Muscle layer of duodenum (tissue), 2 donors: Measurements from ENCODE around the gene CDK5RAP2.
"Not testable (repeated sequence)": the region's sequence is repeated elsewhere in the genome, so short reads cannot be mapped to it uniquely, and the experiment has no call there.

ENCODE experiments used
- H3K27ac ChIP-seq: one replicate; pipeline ENCODE4 v1.7.0; 2013; ENCODE audit warnings: mild to moderate bottlenecking, low read length
- H3K27me3 ChIP-seq: one replicate; pipeline ENCODE4 v1.7.0; 2013; ENCODE audit warnings: low read depth, mild to moderate bottlenecking, control low read depth, low read length
- H3K36me3 ChIP-seq, 2 donors: one replicate each; pipeline ENCODE4 v1.7.0; 2013; ENCODE audit warnings: low read length in 2 of 2, control low read depth in 1 of 2, mild to moderate bottlenecking in 1 of 2; ENCODE audit not compliant: insufficient read depth in 2 of 2, control insufficient read depth in 1 of 2
- H3K4me1 ChIP-seq, 2 donors: one replicate each; pipeline ENCODE4 v1.7.0; 2013; ENCODE audit warnings: low read length in 2 of 2, mild to moderate bottlenecking in 2 of 2, control low read depth in 1 of 2, moderate library complexity in 1 of 2; ENCODE audit not compliant: insufficient read depth in 2 of 2, control insufficient read depth in 1 of 2
- H3K4me3 ChIP-seq, 2 donors: one replicate each; pipeline ENCODE4 v1.7.0; 2013; ENCODE audit warnings: low read length in 2 of 2, low read depth in 1 of 2, mild to moderate bottlenecking in 1 of 2
- H3K9me3 ChIP-seq, 2 donors: one replicate each; pipeline ENCODE4 v1.7.0; 2013; ENCODE audit warnings: low read length in 2 of 2, control low read depth in 1 of 2, mild to moderate bottlenecking in 1 of 2; ENCODE audit not compliant: control insufficient read depth in 1 of 2
- donor health status: healthy.

Gene CDK5RAP2

DNA sequence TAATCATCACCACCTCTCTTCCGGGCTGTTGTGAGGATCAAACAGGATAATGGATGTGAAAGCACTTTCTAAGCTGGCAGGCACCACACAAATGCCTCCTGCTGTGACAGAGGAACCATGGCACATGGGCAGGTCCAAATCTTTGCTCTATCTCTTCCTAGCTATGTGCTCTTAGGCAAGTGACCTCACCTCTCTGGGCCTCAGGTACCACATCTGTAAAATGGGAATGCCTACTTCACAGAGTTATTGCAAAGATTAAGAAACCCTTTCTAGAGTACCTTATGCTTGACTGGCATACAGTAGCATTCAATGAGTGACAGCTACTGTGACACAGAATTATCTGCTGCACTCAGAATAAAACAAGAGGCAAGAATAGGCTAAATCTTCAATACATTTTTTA is 51.6 kb downstream of the CDK5RAP2 start:
- H3K4me3 ChIP-seq: no peak overlapping the region
- no peaks in the 10 kb centered on the region for H3K4me1 ChIP-seq
- no peak overlapping the region for H3K27ac ChIP-seq
- no peaks in the 10 kb centered on the region for H3K27me3 ChIP-seq
- H3K36me3 ChIP-seq: peaks cover 60 to 84% of the 10 kb centered on the region in 2 donors
- no peaks in the 10 kb centered on the region for H3K9me3 ChIP-seq

DNA sequence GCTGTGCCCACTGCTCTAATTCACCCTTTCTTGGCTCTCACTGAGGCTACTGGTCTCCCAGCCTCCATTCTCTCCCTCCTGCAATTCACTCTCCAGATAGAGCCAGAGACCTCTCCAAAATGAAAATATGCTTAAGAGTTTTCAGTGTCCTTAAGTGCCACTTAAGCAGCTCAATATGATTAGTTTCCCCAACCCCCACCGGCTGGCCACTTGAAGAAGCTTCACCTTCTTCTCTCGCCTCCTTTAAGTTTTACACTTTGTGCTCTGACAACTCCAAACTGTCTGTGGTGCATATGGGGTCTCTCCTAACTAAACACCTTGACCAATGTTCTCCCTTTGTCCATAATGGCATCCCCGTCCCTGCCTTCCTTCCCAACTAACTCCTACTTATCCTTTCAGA is 53.4 kb downstream of the CDK5RAP2 start:
- Histone ChIP-seq H3K4me1 (no peaks in the 10 kb centered on the region), H3K9me3 (no peaks in the 10 kb centered on the region), H3K36me3 (peaks cover 57 to 82% of the 10 kb centered on the region in 2 donors), H3K27ac (no peak overlapping the region), H3K27me3 (no peaks in the 10 kb centered on the region), H3K4me3 (no peak overlapping the region)

DNA sequence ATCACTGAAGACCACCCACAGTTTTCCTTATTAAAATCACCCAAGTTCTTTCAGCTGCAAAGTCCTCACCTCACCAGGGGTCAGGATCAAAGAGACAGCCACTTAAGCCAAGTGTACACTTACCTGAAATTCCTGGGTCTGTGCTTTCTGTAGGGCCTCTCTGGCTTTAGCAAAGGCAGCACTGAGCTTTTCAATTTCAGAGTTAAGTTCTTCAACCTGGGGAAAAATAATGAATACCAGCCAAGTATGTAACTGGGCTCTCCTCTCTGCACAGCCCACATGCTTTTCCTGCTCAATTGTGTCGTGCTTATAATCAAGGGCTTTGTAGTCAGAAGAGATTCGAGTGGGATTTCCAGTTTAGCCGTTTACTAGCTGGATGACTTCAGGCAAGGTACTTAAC is 55.1 kb downstream of the CDK5RAP2 start:
- no peak overlapping the region for H3K4me3 ChIP-seq
- H3K27me3 ChIP-seq: no peaks in the 10 kb centered on the region
- H3K4me1 ChIP-seq: no peaks in the 10 kb centered on the region
- H3K36me3 ChIP-seq: peaks cover 57 to 77% of the 10 kb centered on the region in 2 donors
- H3K27ac ChIP-seq: no peak overlapping the region
- no peaks in the 10 kb centered on the region for H3K9me3 ChIP-seq

DNA sequence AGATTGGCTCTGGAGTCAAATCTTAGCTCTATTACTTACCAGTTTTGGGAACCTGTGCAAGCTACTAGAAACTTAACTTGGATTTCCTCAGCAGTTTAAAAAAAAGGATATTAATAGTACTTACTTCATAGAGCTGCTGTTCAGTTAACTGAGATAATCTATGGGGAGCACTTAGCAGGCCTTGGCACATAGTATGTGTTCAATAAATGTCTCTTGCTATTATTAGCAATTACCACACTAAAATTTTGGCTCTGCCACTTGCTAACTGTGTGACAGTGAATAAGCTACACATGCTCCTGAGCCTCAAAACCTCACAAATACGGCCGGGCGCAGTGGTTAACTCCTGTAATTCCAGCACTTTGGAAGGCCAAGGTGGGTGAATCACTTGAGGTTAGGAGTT is 55.9 kb downstream of the CDK5RAP2 start:
- no peaks in the 10 kb centered on the region for H3K27me3 ChIP-seq
- no peaks in the 10 kb centered on the region for H3K4me1 ChIP-seq
- H3K4me3 ChIP-seq: no peak overlapping the region
- no peak overlapping the region for H3K27ac ChIP-seq
- H3K9me3 ChIP-seq: no peaks in the 10 kb centered on the region
- H3K36me3 ChIP-seq: peaks cover 49 to 73% of the 10 kb centered on the region in 2 donors

DNA sequence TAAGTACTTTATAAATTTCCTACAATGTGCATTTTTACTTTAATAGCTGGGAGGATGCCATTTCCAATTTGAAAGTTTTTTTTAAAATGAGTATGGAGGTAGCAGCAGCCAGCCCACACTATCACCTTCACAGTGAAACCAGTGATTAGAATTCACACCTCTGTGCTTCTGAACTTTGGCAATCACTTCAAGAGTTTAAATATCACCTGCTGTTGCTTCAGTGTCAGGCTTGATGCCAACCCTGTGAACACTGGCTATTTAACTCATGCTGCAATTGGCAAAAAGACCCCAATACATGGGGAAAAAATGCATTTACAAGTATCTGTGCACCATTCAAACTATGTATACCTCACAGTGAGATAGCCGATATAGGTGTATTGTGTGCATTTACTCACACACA is 57.4 kb downstream of the CDK5RAP2 start:
- Histone ChIP-seq H3K27me3 (no peaks in the 10 kb centered on the region), H3K36me3 (peaks cover 38 to 67% of the 10 kb centered on the region in 2 donors), H3K4me3 (no peak overlapping the region), H3K9me3 (no peaks in the 10 kb centered on the region), H3K27ac (no peak overlapping the region), H3K4me1 (no peaks in the 10 kb centered on the region)

DNA sequence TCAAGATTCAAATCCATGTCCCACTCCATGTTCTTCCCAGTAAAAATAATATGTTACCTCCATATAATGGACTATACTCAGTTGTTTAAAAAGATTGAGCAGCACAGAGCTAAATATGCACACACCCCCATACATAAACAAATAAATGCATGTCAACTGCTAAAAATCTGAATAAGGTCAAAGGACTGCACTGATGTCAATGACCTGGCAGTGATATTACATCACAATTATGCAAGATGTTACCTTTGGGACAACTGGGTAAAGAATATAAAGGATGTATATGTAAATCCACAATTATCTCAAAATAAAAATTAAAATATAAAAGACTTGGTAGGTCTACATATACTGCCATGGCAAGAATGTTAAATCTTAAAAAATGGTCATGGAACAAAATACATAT is 57.9 kb downstream of the CDK5RAP2 start:
- Histone ChIP-seq H3K27me3 (no peaks in the 10 kb centered on the region), H3K27ac (no peak overlapping the region), H3K4me1 (no peaks in the 10 kb centered on the region), H3K9me3 (no peaks in the 10 kb centered on the region), H3K36me3 (peaks cover 35 to 69% of the 10 kb centered on the region in 2 donors), H3K4me3 (no peak overlapping the region)

DNA sequence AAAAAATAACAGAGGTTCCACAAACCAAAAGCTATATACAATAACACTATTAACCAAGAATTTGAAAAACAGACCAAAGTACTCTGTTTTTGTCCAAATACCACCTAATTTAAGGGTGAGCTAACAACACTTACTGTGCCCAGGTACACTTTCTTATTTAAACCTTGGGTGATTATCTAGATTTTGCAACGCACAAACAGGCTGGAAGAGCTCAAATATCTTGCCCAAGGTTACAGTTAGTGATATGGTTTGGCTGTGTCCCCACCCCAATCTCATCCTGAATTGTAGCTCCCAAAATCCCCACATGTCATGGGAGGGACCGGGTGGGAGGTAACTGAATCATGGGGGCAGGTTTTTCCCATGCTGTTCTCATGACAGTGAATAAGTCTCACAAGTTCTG is 58.9 kb downstream of the CDK5RAP2 start:
- Histone ChIP-seq H3K27ac (no peak overlapping the region), H3K36me3 (peaks cover 31 to 63% of the 10 kb centered on the region in 2 donors), H3K4me1 (no peaks in the 10 kb centered on the region), H3K4me3 (no peak overlapping the region), H3K9me3 (no peaks in the 10 kb centered on the region), H3K27me3 (no peaks in the 10 kb centered on the region)

DNA sequence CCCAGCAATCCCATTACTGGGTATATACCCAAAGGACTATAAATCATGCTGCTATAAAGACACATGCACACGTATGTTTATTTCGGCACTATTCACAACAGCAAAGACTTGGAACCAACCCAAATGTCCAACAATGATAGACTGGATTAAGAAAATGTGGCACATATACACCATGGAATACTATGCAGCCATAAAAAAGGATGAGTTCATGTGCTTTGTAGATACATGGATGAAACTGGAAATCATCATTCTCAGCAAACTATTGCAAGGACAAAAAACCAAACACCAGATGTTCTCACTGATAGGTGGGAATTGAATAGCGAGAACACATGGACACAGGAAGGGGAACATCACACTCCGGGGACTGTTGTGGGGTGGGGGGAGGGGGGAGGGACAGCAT is 64.0 kb downstream of the CDK5RAP2 start:
- H3K4me1 ChIP-seq, H3K9me3 ChIP-seq, H3K4me3 ChIP-seq, H3K27me3 ChIP-seq, H3K27ac ChIP-seq: not testable (repeated sequence)
- peaks cover 32 to 52% of the 10 kb centered on the region in 2 donors for H3K36me3 ChIP-seq

DNA sequence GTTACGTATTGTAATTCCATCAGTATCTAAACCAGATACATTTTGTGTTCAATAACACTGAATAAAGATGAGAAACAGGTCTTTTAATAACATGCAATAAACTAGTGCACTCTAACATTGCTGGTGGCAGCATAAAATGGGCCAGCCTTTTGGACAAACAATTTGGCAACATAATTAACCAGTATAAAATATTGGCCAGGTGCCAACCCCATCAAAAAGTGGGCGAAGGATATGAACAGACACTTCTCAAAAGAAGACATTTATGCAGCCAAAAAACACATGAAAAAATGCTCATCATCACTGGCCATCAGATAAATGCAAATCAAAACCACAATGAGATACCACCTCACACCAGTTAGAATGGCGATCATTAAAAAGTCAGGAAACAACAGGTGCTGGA is 64.5 kb downstream of the CDK5RAP2 start:
- not testable (repeated sequence) for H3K27ac ChIP-seq, H3K4me3 ChIP-seq, H3K9me3 ChIP-seq, H3K4me1 ChIP-seq, H3K27me3 ChIP-seq
- peaks cover 35 to 58% of the 10 kb centered on the region in 2 donors for H3K36me3 ChIP-seq

DNA sequence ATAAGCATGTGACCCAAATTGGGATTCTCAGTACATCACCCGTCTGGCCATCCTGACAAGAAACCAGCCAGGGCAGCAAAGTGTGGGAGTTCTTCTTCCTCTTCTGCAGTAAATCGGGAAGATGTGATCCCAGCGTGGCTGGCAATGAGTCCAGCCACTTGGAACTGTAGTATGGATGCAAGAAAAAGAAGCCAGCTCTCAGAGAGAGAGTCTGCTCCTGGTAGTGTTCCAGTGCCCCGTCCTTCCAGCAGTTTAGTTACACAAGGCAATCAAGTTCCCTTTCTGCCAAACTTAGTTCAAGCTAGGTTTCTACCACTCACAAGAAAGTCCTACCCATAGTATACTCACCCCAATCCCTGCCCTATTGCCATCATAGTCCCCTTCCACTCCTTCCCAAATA is 65.6 kb downstream of the CDK5RAP2 start:
- H3K4me3 ChIP-seq: no peak overlapping the region
- no peak overlapping the region for H3K27ac ChIP-seq
- peaks cover 35 to 55% of the 10 kb centered on the region in 2 donors for H3K36me3 ChIP-seq
- no peaks in the 10 kb centered on the region for H3K4me1 ChIP-seq
- H3K27me3 ChIP-seq: no peaks in the 10 kb centered on the region
- no peaks in the 10 kb centered on the region for H3K9me3 ChIP-seq

DNA sequence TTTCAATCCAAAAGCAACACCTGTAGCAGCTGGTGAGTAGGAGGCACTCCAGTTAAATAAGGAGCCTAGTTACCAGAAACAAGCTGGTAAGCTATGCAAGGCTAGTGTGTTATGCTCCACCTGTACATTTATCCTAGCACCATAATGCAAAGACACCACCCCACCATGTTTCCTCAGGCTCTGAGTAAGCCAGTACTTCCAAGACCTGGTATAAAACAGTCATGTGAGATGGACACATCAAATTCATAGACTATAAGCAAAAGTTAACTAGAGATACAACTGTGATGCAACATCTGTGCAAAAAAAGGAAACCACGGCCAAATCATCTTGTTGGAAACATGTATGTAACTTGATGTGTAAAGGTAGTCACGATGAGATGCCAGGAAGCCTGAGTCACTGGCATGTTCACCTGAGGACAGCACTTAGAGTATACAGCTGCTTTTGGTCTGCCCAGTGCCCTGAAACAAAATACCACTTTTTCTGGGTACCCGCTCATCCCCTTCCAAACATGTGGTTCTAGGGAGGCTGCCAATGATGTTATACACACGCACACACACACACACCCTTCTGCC is 66.1 kb downstream of the CDK5RAP2 start:
- Histone ChIP-seq H3K27me3 (no peaks in the 10 kb centered on the region), H3K27ac (no peak overlapping the region), H3K9me3 (no peaks in the 10 kb centered on the region), H3K4me3 (no peak overlapping the region), H3K4me1 (no peaks in the 10 kb centered on the region), H3K36me3 (peaks cover 35 to 56% of the 10 kb centered on the region in 2 donors)

DNA sequence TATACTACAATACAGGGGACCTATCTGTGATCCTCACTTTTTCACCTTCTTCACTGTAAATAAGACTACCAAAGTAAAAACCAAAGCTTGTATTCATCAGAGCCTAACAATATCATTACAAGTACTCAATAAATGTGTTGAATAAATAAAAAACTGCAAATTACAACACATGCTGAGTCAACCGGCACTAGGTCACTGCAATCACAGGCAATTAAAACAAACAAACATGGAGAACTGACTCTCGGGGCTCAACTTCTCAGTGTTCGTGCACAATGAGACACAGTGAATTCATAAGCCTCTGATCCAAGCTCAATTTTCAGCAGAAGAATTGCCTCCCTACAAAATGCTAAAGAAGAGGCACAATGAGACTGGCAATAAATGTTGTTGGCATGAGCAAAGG is 69.2 kb downstream of the CDK5RAP2 start:
- Histone ChIP-seq H3K36me3 (peaks cover 26 to 63% of the 10 kb centered on the region in 2 donors), H3K27ac (no peak overlapping the region), H3K4me1 (no peaks in the 10 kb centered on the region), H3K4me3 (no peak overlapping the region), H3K27me3 (no peaks in the 10 kb centered on the region), H3K9me3 (no peaks in the 10 kb centered on the region)
